ENCODE results near the gene EIF3J.

The EIF3J gene

GRCh38 chr15:44574734-44575133, 37.8 kb downstream of the EIF3J start:
- H3K4me3 ChIP-seq (ENCODE audit: low read depth, low read length): no peak overlapping the region
- H3K27me3 ChIP-seq (replicated peaks): no peaks in the 10 kb centered on the region
- no peak overlapping the region for H3K27ac ChIP-seq
- H3K36me3 ChIP-seq (replicated peaks): peaks cover 6% of the 10 kb centered on the region
- no peak for DNase-seq
- in situ Hi-C loops (cut with HindIII; ENCODE audit: low pct_ligation_motif_present, low sequenced_read_pairs): no loop called here
- TF ChIP-seq, protein P1, sequence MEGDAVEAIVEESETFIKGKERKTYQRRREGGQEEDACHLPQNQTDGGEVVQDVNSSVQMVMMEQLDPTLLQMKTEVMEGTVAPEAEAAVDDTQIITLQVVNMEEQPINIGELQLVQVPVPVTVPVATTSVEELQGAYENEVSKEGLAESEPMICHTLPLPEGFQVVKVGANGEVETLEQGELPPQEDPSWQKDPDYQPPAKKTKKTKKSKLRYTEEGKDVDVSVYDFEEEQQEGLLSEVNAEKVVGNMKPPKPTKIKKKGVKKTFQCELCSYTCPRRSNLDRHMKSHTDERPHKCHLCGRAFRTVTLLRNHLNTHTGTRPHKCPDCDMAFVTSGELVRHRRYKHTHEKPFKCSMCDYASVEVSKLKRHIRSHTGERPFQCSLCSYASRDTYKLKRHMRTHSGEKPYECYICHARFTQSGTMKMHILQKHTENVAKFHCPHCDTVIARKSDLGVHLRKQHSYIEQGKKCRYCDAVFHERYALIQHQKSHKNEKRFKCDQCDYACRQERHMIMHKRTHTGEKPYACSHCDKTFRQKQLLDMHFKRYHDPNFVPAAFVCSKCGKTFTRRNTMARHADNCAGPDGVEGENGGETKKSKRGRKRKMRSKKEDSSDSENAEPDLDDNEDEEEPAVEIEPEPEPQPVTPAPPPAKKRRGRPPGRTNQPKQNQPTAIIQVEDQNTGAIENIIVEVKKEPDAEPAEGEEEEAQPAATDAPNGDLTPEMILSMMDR (IDR thresholded peaks at IDR 0.05; ENCODE audit: low read depth, low read length, missing control alignments): no peak

- in situ Hi-C loops (cut with HindIII; ENCODE audit: low pct_ligation_motif_present, low sequenced_read_pairs): no loop called here
- peaks cover 20% of the 10 kb centered on the region for H3K36me3 ChIP-seq (replicated peaks)
- no peaks in the 10 kb centered on the region for H3K27me3 ChIP-seq (replicated peaks)
- no peak overlapping the region for H3K4me3 ChIP-seq (ENCODE audit: low read depth, low read length)
- no peak for DNase-seq
- H3K27ac ChIP-seq: no peak overlapping the region
- TF ChIP-seq, protein P1 (IDR thresholded peaks at IDR 0.05; ENCODE audit: low read depth, low read length, missing control alignments): no peak
Observed at GRCh38 chr15:44580105-44580504, 43.2 kb downstream of the EIF3J start.

DNA sequence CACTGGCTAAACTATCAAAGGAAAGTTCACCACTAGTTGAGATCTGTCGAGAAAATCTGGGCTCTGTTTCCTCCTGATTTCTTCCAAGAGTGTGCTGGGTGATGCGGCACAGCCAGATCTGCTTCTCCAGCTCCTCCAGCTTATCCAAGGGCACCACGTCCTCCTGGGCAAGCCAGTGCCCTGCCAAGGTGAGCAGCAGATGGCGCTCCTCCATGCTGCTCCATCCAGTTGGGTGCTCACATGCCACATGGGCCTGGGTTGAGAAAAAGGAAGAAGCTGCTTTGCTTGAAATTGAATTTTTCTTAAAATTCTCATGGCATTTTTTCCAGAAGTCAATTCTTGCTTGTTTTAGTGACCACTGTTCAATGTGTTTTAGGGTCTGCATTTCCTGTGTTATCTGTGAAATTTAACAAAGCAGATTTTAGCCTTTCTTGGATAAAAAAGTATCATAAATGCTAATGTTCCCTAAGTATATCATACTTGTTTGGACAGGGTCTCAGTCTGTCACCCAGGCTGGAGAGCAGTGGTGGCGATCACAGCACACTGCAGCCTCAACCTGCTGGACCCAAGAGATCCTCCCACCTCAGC, 47.3 kb downstream of the EIF3J start:
- TF ChIP-seq, protein P1 (IDR thresholded peaks at IDR 0.05; ENCODE audit: low read depth, low read length, missing control alignments): peak; percentile 73
- no peak for DNase-seq
- in situ Hi-C loops (cut with HindIII; ENCODE audit: low pct_ligation_motif_present, low sequenced_read_pairs): no loop called here
- H3K27ac ChIP-seq: no peak overlapping the region
- H3K36me3 ChIP-seq (replicated peaks): peaks cover 36% of the 10 kb centered on the region
- H3K27me3 ChIP-seq (replicated peaks): no peaks in the 10 kb centered on the region
- H3K4me3 ChIP-seq (ENCODE audit: low read depth, low read length): no peak overlapping the region

- Histone ChIP-seq H3K36me3 (replicated peaks) (peaks cover 46% of the 10 kb centered on the region), H3K27me3 (replicated peaks) (no peaks in the 10 kb centered on the region), H3K27ac (no peak overlapping the region), H3K4me3 (ENCODE audit: low read depth, low read length) (no peak overlapping the region)
- in situ Hi-C loops (cut with HindIII; ENCODE audit: low pct_ligation_motif_present, low sequenced_read_pairs): no loop called here
- DNase-seq: no peak
- TF ChIP-seq, protein P1 (IDR thresholded peaks at IDR 0.05; ENCODE audit: low read depth, low read length, missing control alignments): no peak
Observed at GRCh38 chr15:44585633-44586032, 48.7 kb downstream of the EIF3J start.

- H3K27me3 ChIP-seq (replicated peaks): no peaks in the 10 kb centered on the region
- peaks cover 61% of the 10 kb centered on the region for H3K36me3 ChIP-seq (replicated peaks)
- in situ Hi-C loops (cut with HindIII; ENCODE audit: low pct_ligation_motif_present, low sequenced_read_pairs): no loop called here
- no peak for DNase-seq
- TF ChIP-seq, protein P1 (IDR thresholded peaks at IDR 0.05; ENCODE audit: low read depth, low read length, missing control alignments): no peak
- no peak overlapping the region for H3K4me3 ChIP-seq (ENCODE audit: low read depth, low read length)
- no peak overlapping the region for H3K27ac ChIP-seq
Observed at GRCh38 chr15:44588541-44588940, 51.6 kb downstream of the EIF3J start.

- TF ChIP-seq, protein P1 (IDR thresholded peaks at IDR 0.05; ENCODE audit: low read depth, low read length, missing control alignments): no peak
- no peak for DNase-seq
Observed at GRCh38 chr15:44591326-44591725, 54.4 kb downstream of the EIF3J start.

More at GRCh38 chr15:44591326-44591725, 54.4 kb downstream of the EIF3J start:
- H3K36me3 ChIP-seq (replicated peaks): peaks cover 60% of the 10 kb centered on the region
- H3K4me3 ChIP-seq (ENCODE audit: low read depth, low read length): no peak overlapping the region
- in situ Hi-C loops (cut with HindIII; ENCODE audit: low pct_ligation_motif_present, low sequenced_read_pairs): no loop called here
- no peaks in the 10 kb centered on the region for H3K27me3 ChIP-seq (replicated peaks)
- H3K27ac ChIP-seq: no peak overlapping the region

All from brain microvascular endothelial cell (primary cell).